IMR-90 (cell line): Measurements from ENCODE around the gene LTB4R. TPM values are rescaled to one million over a fixed set of nuclear protein-coding genes. Genes with fewer than 3 reads are reported as not detected.

Experiments
- ATAC-seq: fragments of 200-7000 bp; cut with Tn5 transposase; 2 replicates; pipeline ENCODE4 v1.9.1; 2020; ENCODE audit warnings: low read depth, mild to moderate bottlenecking, moderate library complexity
- BruUV-seq: library from RNA; stranded (reverse); fragments of 400-500 nt; replicated peaks from 2 replicates; lab custom pipeline; 2021; lab: Mats Ljungman, UMichigan
- CTCF ChIA-PET: fragments of 300-600 bp; formaldehyde crosslinking; extraction: SDS; loops from one replicate; lab custom pipeline; 2021; ENCODE audit warnings: antibody characterized with exemption; lab: Yijun Ruan, JAX
- POLR2A ChIA-PET: fragments of 300-600 bp; sonication (Branson Sonifier 250); formaldehyde crosslinking; loops from one replicate; lab custom pipeline; 2022; ENCODE audit warnings: antibody characterized with exemption; ENCODE audit not compliant: unreplicated experiment; lab: Charles Lee
- DNase-seq: peaks from one replicate; pipeline ENCODE4 v3.0.0; 2013
- H2AFZ ChIP-seq: replicated peaks from 2 replicates; pipeline ENCODE3; 2013; ENCODE audit warnings: low read length, mild to moderate bottlenecking; ENCODE audit not compliant: poor library complexity
- H2AK5ac ChIP-seq: 2 replicates; pipeline ENCODE4 v1.6.1; 2013; ENCODE audit warnings: low read depth, low read length, inconsistent platforms
- H2AK9ac ChIP-seq: replicated peaks from 2 replicates; pipeline ENCODE3; 2013; ENCODE audit warnings: mild to moderate bottlenecking, low read depth, low read length, moderate library complexity; ENCODE audit not compliant: poor library complexity
- H2BK120ac ChIP-seq: 2 replicates; pipeline ENCODE4 v1.6.1; 2013; ENCODE audit warnings: low read depth, low read length, inconsistent platforms
- H2BK15ac ChIP-seq: 3 replicates; pipeline ENCODE4 v1.6.1; 2013; ENCODE audit warnings: low read depth, low read length, inconsistent platforms
- H2BK20ac ChIP-seq: 2 replicates; pipeline ENCODE4 v1.6.1; 2013; ENCODE audit warnings: low read depth, mild to moderate bottlenecking, inconsistent platforms, low read length, moderate library complexity
- H2BK5ac ChIP-seq: 2 replicates; pipeline ENCODE4 v1.6.1; 2013; ENCODE audit warnings: mild to moderate bottlenecking, low read depth, low read length, inconsistent platforms; ENCODE audit not compliant: poor library complexity, severe bottlenecking
- H3K14ac ChIP-seq: replicated peaks from 2 replicates; pipeline ENCODE4 v1.6.1; 2013; ENCODE audit warnings: low read depth, low read length, inconsistent platforms
- H3K18ac ChIP-seq: 2 replicates; pipeline ENCODE4 v1.6.1; 2013; ENCODE audit warnings: low read depth, low read length, control low read depth
- H3K23ac ChIP-seq: 2 replicates; pipeline ENCODE4 v1.6.1; 2013; ENCODE audit warnings: low read depth, low read length, inconsistent platforms
- H3K27ac ChIP-seq: 2 replicates; pipeline ENCODE4 v1.5.1; 2013; ENCODE audit warnings: mild to moderate bottlenecking, control low read depth, low read length; ENCODE audit not compliant: insufficient read depth
- H3K27me3 ChIP-seq: 2 replicates; pipeline ENCODE4 v1.6.1; 2013; ENCODE audit warnings: low read length; ENCODE audit not compliant: control insufficient read depth, insufficient read depth
- H3K36me3 ChIP-seq: 2 replicates; pipeline ENCODE4 v1.6.1; 2013; ENCODE audit warnings: low read length, mixed read lengths; ENCODE audit not compliant: control insufficient read depth, insufficient read depth
- H3K4ac ChIP-seq: 2 replicates; pipeline ENCODE4 v1.6.1; 2013; ENCODE audit warnings: low read depth, low read length, inconsistent platforms
- H3K4me1 ChIP-seq: 2 replicates; pipeline ENCODE4 v1.6.1; 2013; ENCODE audit warnings: low read length, mixed read lengths; ENCODE audit not compliant: control insufficient read depth, insufficient read depth
- H3K4me2 ChIP-seq: 2 replicates; pipeline ENCODE4 v1.6.1; 2013; ENCODE audit warnings: low read depth, mild to moderate bottlenecking, control low read depth, low read length, moderate library complexity
- H3K4me3 ChIP-seq: 2 replicates; pipeline ENCODE4 v1.5.1; 2013; ENCODE audit warnings: low read depth, mild to moderate bottlenecking, control low read depth, low read length, moderate library complexity; ENCODE audit not compliant: insufficient read depth
- H3K56ac ChIP-seq: 2 replicates; pipeline ENCODE4 v1.6.1; 2013; ENCODE audit warnings: low read length, inconsistent platforms; ENCODE audit not compliant: insufficient read depth; ENCODE audit errors: extremely low read depth
- H3K79me1 ChIP-seq, 2 experiments: 2 replicates each; pipeline ENCODE4 v1.6.1; 2013; ENCODE audit warnings: low read length in 2 of 2, inconsistent platforms in 1 of 2, low read depth in 1 of 2
- H3K9ac ChIP-seq: 2 replicates; pipeline ENCODE4 v1.6.1; 2013; ENCODE audit warnings: low read depth, low read length, control low read depth
- H3K9me1 ChIP-seq: 2 replicates; pipeline ENCODE4 v1.6.1; 2013; ENCODE audit warnings: low read length, inconsistent platforms; ENCODE audit not compliant: insufficient read depth
- H3K9me3 ChIP-seq: 2 replicates; pipeline ENCODE4 v1.6.1; 2013; ENCODE audit warnings: low read length; ENCODE audit not compliant: control insufficient read depth, insufficient read depth
- H4K20me1 ChIP-seq: 2 replicates; pipeline ENCODE4 v1.6.1; 2013; ENCODE audit warnings: low read length, inconsistent platforms; ENCODE audit not compliant: insufficient read depth
- H4K5ac ChIP-seq: 2 replicates; pipeline ENCODE4 v1.6.1; 2013; ENCODE audit warnings: mild to moderate bottlenecking, low read depth, low read length, control low read depth
- H4K8ac ChIP-seq, 2 experiments: 2 replicates each; pipeline ENCODE4 v1.6.1; 2013; ENCODE audit warnings: low read depth in 2 of 2, low read length in 2 of 2, control low read depth in 1 of 2, inconsistent platforms in 1 of 2
- H4K91ac ChIP-seq: 2 replicates; pipeline ENCODE4 v1.6.1; 2013; ENCODE audit warnings: low read depth, low read length, inconsistent platforms; ENCODE audit not compliant: insufficient read depth
- BHLHE40 ChIP-seq: fragments of 150-350 bp; IDR thresholded peaks from 2 replicates; pipeline ENCODE4 v1.6.1; 2016; ENCODE audit warnings: mild to moderate bottlenecking, low read depth, low read length
- CEBPB ChIP-seq: IDR thresholded peaks from 2 replicates; pipeline ENCODE4 v1.6.1; 2012; ENCODE audit warnings: low read depth, low read length, improper control_type of control experiment
- CHD1 ChIP-seq: IDR thresholded peaks from 2 replicates; pipeline ENCODE4 v1.6.1; 2012; ENCODE audit warnings: low read depth, low read length, improper control_type of control experiment
- FOS ChIP-seq: fragments of 150-350 bp; IDR thresholded peaks from 2 replicates; pipeline ENCODE4 v1.6.1; 2016; ENCODE audit warnings: low read depth, low read length
- MAZ ChIP-seq: IDR thresholded peaks from 2 replicates; pipeline ENCODE4 v1.6.1; 2012; ENCODE audit warnings: low read depth, mild to moderate bottlenecking, low read length, improper control_type of control experiment, moderate library complexity, borderline replicate concordance
- MXI1 ChIP-seq: IDR thresholded peaks from 2 replicates; pipeline ENCODE4 v1.6.1; 2012; ENCODE audit warnings: low read depth, mild to moderate bottlenecking, low read length, moderate library complexity, borderline replicate concordance
- NFE2L2 ChIP-seq: fragments of 150-350 bp; IDR thresholded peaks from 2 replicates; pipeline ENCODE4 v1.6.1; 2016; ENCODE audit warnings: low read depth, mild to moderate bottlenecking, low read length
- RCOR1 ChIP-seq: IDR thresholded peaks from 2 replicates; pipeline ENCODE4 v1.6.1; 2012; ENCODE audit warnings: mild to moderate bottlenecking, low read length, improper control_type of control experiment; ENCODE audit not compliant: insufficient replicate concordance
- RFX5 ChIP-seq: IDR thresholded peaks from 2 replicates; pipeline ENCODE4 v1.8.0; 2012; ENCODE audit warnings: low read depth, mild to moderate bottlenecking, low read length, moderate library complexity
- SMC3 ChIP-seq: fragments of 150-350 bp; IDR thresholded peaks from 2 replicates; pipeline ENCODE4 v1.6.1; 2016; ENCODE audit warnings: low read depth, mild to moderate bottlenecking, antibody characterized with exemption, low read length, moderate library complexity
- WGBS, 2 experiments: methylation state at CpG; one replicate each; pipeline versions ENCODE4 v1.1.5 to v1.1.7; 2013; ENCODE audit warnings: missing lambda C conversion rate in 2 of 2; ENCODE audit not compliant: insufficient read length in 1 of 2; ENCODE audit errors: extremely low coverage in 2 of 2; 5-methylcytosine and 5-hydroxymethylcytosine counted together
- dilution Hi-C: fragments of 300-500 bp; cut with HindIII; formaldehyde crosslinking; loops from one replicate; pipeline ENCODE4 v1.14.3; 2018; ENCODE audit warnings: low sequenced_read_pairs; ENCODE audit not compliant: unreplicated experiment
- in situ Hi-C: fragments of 300-500 bp; cut with MboI; formaldehyde crosslinking; loops from 3 replicates; pipeline ENCODE4 v1.14.3; 2019; ENCODE audit warnings: low sequenced_read_pairs, inconsistent platforms, mixed read lengths
- intact Hi-C: fragments of 100-400 bp; cut with micrococcal nuclease; formaldehyde crosslinking; loops from 2 replicates; pipeline ENCODE4 v1.10.0; 2022
- polyA plus RNA-seq, 3 experiments: library from polyadenylated mRNA; depleted of rRNA; stranded (reverse); fragments of >200 nt; gene quantifications; 2 replicates each; pipeline ENCODE4 v1.2.3, GENCODE V29; 2012; ENCODE audit warnings: low replicate concordance in 1 of 3
- total RNA-seq: library from RNA; depleted of rRNA; stranded (reverse); fragments of >200 nt; gene quantifications from 2 replicates; pipeline ENCODE4 v1.2.3, GENCODE V29; 2012
- TF ChIP-seq, protein P1 (sequence below): fragments of 150-350 bp; IDR thresholded peaks from 2 replicates; pipeline ENCODE4 v1.6.1; 2016; ENCODE audit warnings: low read depth, mild to moderate bottlenecking, low read length, moderate library complexity, borderline replicate concordance
- TF ChIP-seq, protein P2 (sequence below): fragments of 150-350 bp; IDR thresholded peaks from 2 replicates; pipeline ENCODE4 v1.6.1; 2017; ENCODE audit warnings: mild to moderate bottlenecking, antibody characterized with exemption, low read length, low read depth

The LTB4R gene
- total and polyA plus RNA-seq, 2 of the 4 experiments (the other 2 are of a cell fraction): 0.18 to 2.3 TPM

DNA sequence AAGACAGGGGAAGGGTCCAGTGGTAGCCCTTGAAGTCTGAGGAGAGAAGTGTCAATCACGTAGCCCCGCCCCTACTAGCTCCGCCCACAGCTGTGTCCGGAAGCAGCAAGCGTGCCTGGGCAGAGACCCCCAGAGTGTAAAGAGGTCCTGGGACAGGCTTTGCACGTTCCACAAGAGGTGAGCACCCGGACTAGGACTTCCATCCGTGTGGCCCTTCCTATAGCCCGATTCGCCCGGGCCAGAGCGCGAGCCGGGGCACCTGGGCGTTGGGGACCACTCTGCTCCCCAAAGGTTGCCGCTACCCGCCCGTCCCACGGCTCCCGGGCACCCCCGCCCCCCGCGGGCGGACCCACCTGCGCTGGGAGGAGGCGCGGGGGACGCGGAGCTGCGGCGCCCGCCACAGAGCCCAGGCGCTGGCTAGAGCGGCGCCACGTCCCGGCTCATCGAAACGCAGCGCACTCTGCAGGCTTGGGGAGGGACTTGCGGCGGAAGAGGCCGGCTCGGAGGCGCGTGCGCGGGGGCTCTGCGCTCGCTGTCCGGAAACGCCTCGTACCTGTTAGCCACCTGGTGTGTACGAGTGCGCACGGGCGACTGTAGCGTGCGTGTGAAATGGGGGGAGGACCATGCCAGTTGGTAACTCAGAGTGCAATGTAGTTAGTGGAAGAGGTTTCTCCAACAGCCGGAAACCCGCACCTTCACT lies 40.0 kb upstream of the LTB4R start, which contains the start of gene RABGGTA (continued):
- TF ChIP-seq CEBPB (no peak), FOS (no peak), BHLHE40 (peak; percentile 38)

DNA sequence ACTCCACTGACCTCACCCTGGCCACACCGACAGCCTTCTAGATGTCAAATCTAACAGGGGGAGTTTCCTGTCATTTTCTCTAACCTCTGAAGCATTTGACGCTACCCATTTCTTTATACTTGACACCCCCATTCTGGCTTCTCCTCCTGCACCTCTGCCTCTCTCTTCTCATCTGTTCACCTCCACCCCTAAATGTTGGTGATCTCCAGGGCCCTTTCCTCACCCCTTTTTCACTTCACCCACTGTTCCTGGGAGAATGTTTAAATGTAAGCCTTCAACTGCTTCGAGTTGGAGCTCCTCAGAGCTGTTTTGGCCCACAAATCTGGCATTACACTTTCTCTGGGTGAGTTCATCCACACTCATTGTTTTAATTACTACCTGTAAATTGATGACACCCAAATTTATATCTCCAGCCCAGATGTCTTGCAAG lies 39.5 kb upstream of the LTB4R start:
- in situ Hi-C loops: no loop called here
- peaks cover 16% of the 10 kb centered on the region for H3K36me3 ChIP-seq
- H3K4me2 ChIP-seq: peak overlapping the region; percentile 86
- dilution Hi-C loops: no loop called here
- ChIA-PET POLR2A (interaction anchor here (0.6 kb wide), 1 partner anchor 15 kb away, joined by 3 read pairs; no protein-coding TSS in a partner anchor), CTCF (interaction anchor here (0.6 to 2.0 kb wide), 2 partner anchors 20 to 30 kb away, joined by 4 to 11 read pairs; partner anchors contain the start of gene TINF2)
- H3K4ac ChIP-seq: peak overlapping the region; percentile 89
- DNase-seq (no peak), ATAC-seq (peak; percentile 7; the same call in 1 of the 2 replicates)
- TF ChIP-seq RFX5 (no peak), RCOR1 (no peak), CHD1 (no peak), NFE2L2 (no peak), FOS (no peak), CEBPB (no peak), MAZ (no peak), MXI1 (no peak), SMC3 (no peak)
- TF ChIP-seq, protein P1, sequence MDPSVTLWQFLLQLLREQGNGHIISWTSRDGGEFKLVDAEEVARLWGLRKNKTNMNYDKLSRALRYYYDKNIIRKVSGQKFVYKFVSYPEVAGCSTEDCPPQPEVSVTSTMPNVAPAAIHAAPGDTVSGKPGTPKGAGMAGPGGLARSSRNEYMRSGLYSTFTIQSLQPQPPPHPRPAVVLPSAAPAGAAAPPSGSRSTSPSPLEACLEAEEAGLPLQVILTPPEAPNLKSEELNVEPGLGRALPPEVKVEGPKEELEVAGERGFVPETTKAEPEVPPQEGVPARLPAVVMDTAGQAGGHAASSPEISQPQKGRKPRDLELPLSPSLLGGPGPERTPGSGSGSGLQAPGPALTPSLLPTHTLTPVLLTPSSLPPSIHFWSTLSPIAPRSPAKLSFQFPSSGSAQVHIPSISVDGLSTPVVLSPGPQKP: no peak
- TF ChIP-seq, protein P2, sequence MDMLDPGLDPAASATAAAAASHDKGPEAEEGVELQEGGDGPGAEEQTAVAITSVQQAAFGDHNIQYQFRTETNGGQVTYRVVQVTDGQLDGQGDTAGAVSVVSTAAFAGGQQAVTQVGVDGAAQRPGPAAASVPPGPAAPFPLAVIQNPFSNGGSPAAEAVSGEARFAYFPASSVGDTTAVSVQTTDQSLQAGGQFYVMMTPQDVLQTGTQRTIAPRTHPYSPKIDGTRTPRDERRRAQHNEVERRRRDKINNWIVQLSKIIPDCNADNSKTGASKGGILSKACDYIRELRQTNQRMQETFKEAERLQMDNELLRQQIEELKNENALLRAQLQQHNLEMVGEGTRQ: no peak
- H2AK5ac ChIP-seq: peak overlapping the region; percentile 82; the same call in 1 of the 2 replicates
- peak overlapping the region; percentile 56 for H3K9ac ChIP-seq
- H3K27ac ChIP-seq: peak overlapping the region; percentile 28; the same call in 1 of the 2 replicates
- peak overlapping the region; percentile 63 for H3K4me3 ChIP-seq
- BruUV-seq: no TSS peak
- H4K5ac ChIP-seq: peak overlapping the region; percentile 94
- H3K56ac ChIP-seq: peak overlapping the region; percentile 20; the same call in 1 of the 2 replicates
- no peak overlapping the region for H3K18ac ChIP-seq
- peaks cover 5% of the 10 kb centered on the region; the same call in 1 of the 2 replicates for H3K9me1 ChIP-seq
- H4K8ac ChIP-seq: peak overlapping the region; percentile 90 to 100
- 0 out of 2 replicates have a peak overlapping the region, but pooled peaks have one; percentile 42 for H2BK120ac ChIP-seq
- intact Hi-C loops: loop anchor here (1.0 to 2.0 kb wide), 3 partner anchors 15 to 29 kb away; partner anchors contain the start of gene TINF2
- H4K91ac ChIP-seq: peak overlapping the region; percentile 81
- H3K4me1 ChIP-seq: peaks cover 5% of the 10 kb centered on the region; the same call in 1 of the 2 replicates
- peak overlapping the region; percentile 51 for H2BK5ac ChIP-seq
- peak overlapping the region; percentile 10; the same call in 1 of the 2 replicates for H3K23ac ChIP-seq
- H2AFZ ChIP-seq: peak overlapping the region; percentile 97
- no peak overlapping the region for H2BK20ac ChIP-seq
- peaks cover 12 to 30% of the 10 kb centered on the region in 2 experiments for H3K79me1 ChIP-seq
- peak overlapping the region; percentile 79 for H3K14ac ChIP-seq
- no peak overlapping the region for H2AK9ac ChIP-seq
- H3K9me3 ChIP-seq: no peaks in the 10 kb centered on the region
- no peaks in the 10 kb centered on the region for H3K27me3 ChIP-seq
- WGBS, 2 experiments: 20% methylated on average over 1 of the region's 3 CpGs; no CpG with 5 or more reads in 1 of the 2 experiments
- no peaks in the 10 kb centered on the region for H4K20me1 ChIP-seq
- H2BK15ac ChIP-seq: no peak overlapping the region
